RWPE2 (cell line): ENCODE measurements around the gene BEND5.

Experiments used
- ATAC-seq: fragments of 200-7000 bp; cut with Tn5 transposase; 3 replicates; pipeline ENCODE4 v1.9.1; 2021; ENCODE audit warnings: low read depth
- DNase-seq: peaks from one replicate; pipeline ENCODE4 v3.0.0-alpha.2; 2020; ENCODE audit warnings: low spot score
- H3K27ac ChIP-seq: fragments of 450-650 bp; 2 replicates; pipeline ENCODE4 v1.5.1; 2017; ENCODE audit warnings: mild to moderate bottlenecking; ENCODE audit not compliant: poor library complexity, severe bottlenecking
- H3K27me3 ChIP-seq: fragments of 250-450 bp; sonication (Bioruptor Pico); 2 replicates; pipeline ENCODE4 v1.5.1; 2021; ENCODE audit warnings: mild to moderate bottlenecking, moderate library complexity; ENCODE audit not compliant: insufficient read depth, poor library complexity, severe bottlenecking
- H3K36me3 ChIP-seq: fragments of 250-450 bp; sonication (Bioruptor Pico); 2 replicates; pipeline ENCODE4 v1.5.1; 2020; ENCODE audit warnings: low read depth, mild to moderate bottlenecking, moderate library complexity
- H3K4me1 ChIP-seq: fragments of 250-450 bp; sonication (Bioruptor Pico); 2 replicates; pipeline ENCODE4 v1.5.1; 2021; ENCODE audit warnings: mild to moderate bottlenecking, moderate library complexity; ENCODE audit not compliant: insufficient read depth, poor library complexity, severe bottlenecking
- H3K4me3 ChIP-seq: fragments of 250-450 bp; sonication (Bioruptor Pico); 2 replicates; pipeline ENCODE4 v1.5.1; 2021; ENCODE audit warnings: mild to moderate bottlenecking, moderate library complexity; ENCODE audit not compliant: severe bottlenecking
- H3K9me3 ChIP-seq: fragments of 250-450 bp; sonication (Bioruptor Pico); 2 replicates; pipeline ENCODE4 v1.5.1; 2021; ENCODE audit warnings: mild to moderate bottlenecking, moderate library complexity; ENCODE audit not compliant: severe bottlenecking
- CTCF ChIP-seq: fragments of 450-650 bp; IDR thresholded peaks from one replicate; pipeline ENCODE4 v1.5.1; 2017; ENCODE audit warnings: mild to moderate bottlenecking, moderate library complexity; ENCODE audit not compliant: poor library complexity, severe bottlenecking

Gene BEND5

GRCh38 chr1:48749068-48749467, 27.6 kb downstream of the BEND5 start:
- TF ChIP-seq CTCF = no peak
- Histone ChIP-seq H3K4me3 (no peak overlapping the region), H3K36me3 (no peaks in the 10 kb centered on the region), H3K9me3 (no peaks in the 10 kb centered on the region), H3K27ac (no peak overlapping the region), H3K27me3 (no peaks in the 10 kb centered on the region), H3K4me1 (no peaks in the 10 kb centered on the region)
- ATAC-seq (no peak), DNase-seq (no peak)

GRCh38 chr1:48746906-48747305, 29.8 kb downstream of the BEND5 start:
- ATAC-seq (no peak), DNase-seq (no peak)
- Histone ChIP-seq H3K4me1 (no peaks in the 10 kb centered on the region), H3K36me3 (no peaks in the 10 kb centered on the region), H3K4me3 (no peak overlapping the region), H3K27ac (no peak overlapping the region), H3K9me3 (no peaks in the 10 kb centered on the region), H3K27me3 (no peaks in the 10 kb centered on the region)
- TF ChIP-seq CTCF = no peak

GRCh38 chr1:48744032-48744431, 32.7 kb downstream of the BEND5 start:
- Histone ChIP-seq H3K4me3 (no peak overlapping the region), H3K27ac (no peak overlapping the region), H3K27me3 (no peaks in the 10 kb centered on the region), H3K9me3 (no peaks in the 10 kb centered on the region), H3K4me1 (no peaks in the 10 kb centered on the region), H3K36me3 (no peaks in the 10 kb centered on the region)
- DNase-seq = no peak
- ATAC-seq = no peak
- no peak for TF ChIP-seq CTCF

- H3K4me3 ChIP-seq = no peak overlapping the region
- no peaks in the 10 kb centered on the region for H3K27me3 ChIP-seq
- TF ChIP-seq CTCF = no peak
- no peaks in the 10 kb centered on the region for H3K4me1 ChIP-seq
- no peaks in the 10 kb centered on the region for H3K36me3 ChIP-seq
- H3K27ac ChIP-seq = no peak overlapping the region
- DNase-seq = no peak
- 0 out of 3 replicates have a peak, but pooled peaks have one; percentile 33 for ATAC-seq
- H3K9me3 ChIP-seq = no peaks in the 10 kb centered on the region
Observed at GRCh38 chr1:48743480-48743879, 33.2 kb downstream of the BEND5 start.

- no peak for DNase-seq
- no peak overlapping the region for H3K27ac ChIP-seq
- H3K36me3 ChIP-seq = no peaks in the 10 kb centered on the region
- H3K9me3 ChIP-seq = no peaks in the 10 kb centered on the region
- H3K4me1 ChIP-seq = no peaks in the 10 kb centered on the region
- H3K27me3 ChIP-seq = no peaks in the 10 kb centered on the region
- no peak for ATAC-seq
- no peak for TF ChIP-seq CTCF
- no peak overlapping the region for H3K4me3 ChIP-seq
Observed at GRCh38 chr1:48741380-48741779, 35.3 kb downstream of the BEND5 start.
